IMR-90 (cell line): ENCODE measurements around the gene GZF1. TPM values are rescaled to one million over a fixed set of nuclear protein-coding genes. Genes with fewer than 3 reads are reported as not detected.

ENCODE experiments used
- ATAC-seq: fragments of 200-7000 bp; cut with Tn5 transposase; 2 replicates; pipeline ENCODE4 v1.9.1; 2020; ENCODE audit warnings: low read depth, mild to moderate bottlenecking, moderate library complexity
- BruUV-seq: library from RNA; stranded (reverse); fragments of 400-500 nt; replicated peaks from 2 replicates; lab custom pipeline; 2021; lab: Mats Ljungman, UMichigan
- CTCF ChIA-PET: fragments of 300-600 bp; formaldehyde crosslinking; extraction: SDS; loops from one replicate; lab custom pipeline; 2021; ENCODE audit warnings: antibody characterized with exemption; lab: Yijun Ruan, JAX
- POLR2A ChIA-PET: fragments of 300-600 bp; sonication (Branson Sonifier 250); formaldehyde crosslinking; loops from one replicate; lab custom pipeline; 2022; ENCODE audit warnings: antibody characterized with exemption; ENCODE audit not compliant: unreplicated experiment; lab: Charles Lee
- DNase-seq: peaks from one replicate; pipeline ENCODE4 v3.0.0; 2013
- H2AFZ ChIP-seq: replicated peaks from 2 replicates; pipeline ENCODE3; 2013; ENCODE audit warnings: low read length, mild to moderate bottlenecking; ENCODE audit not compliant: poor library complexity
- H2AK5ac ChIP-seq: 2 replicates; pipeline ENCODE4 v1.6.1; 2013; ENCODE audit warnings: low read depth, low read length, inconsistent platforms
- H2AK9ac ChIP-seq: replicated peaks from 2 replicates; pipeline ENCODE3; 2013; ENCODE audit warnings: mild to moderate bottlenecking, low read depth, low read length, moderate library complexity; ENCODE audit not compliant: poor library complexity
- H2BK120ac ChIP-seq: 2 replicates; pipeline ENCODE4 v1.6.1; 2013; ENCODE audit warnings: low read depth, low read length, inconsistent platforms
- H2BK15ac ChIP-seq: 3 replicates; pipeline ENCODE4 v1.6.1; 2013; ENCODE audit warnings: low read depth, low read length, inconsistent platforms
- H2BK20ac ChIP-seq: 2 replicates; pipeline ENCODE4 v1.6.1; 2013; ENCODE audit warnings: low read depth, mild to moderate bottlenecking, inconsistent platforms, low read length, moderate library complexity
- H2BK5ac ChIP-seq: 2 replicates; pipeline ENCODE4 v1.6.1; 2013; ENCODE audit warnings: mild to moderate bottlenecking, low read depth, low read length, inconsistent platforms; ENCODE audit not compliant: poor library complexity, severe bottlenecking
- H3K14ac ChIP-seq: replicated peaks from 2 replicates; pipeline ENCODE4 v1.6.1; 2013; ENCODE audit warnings: low read depth, low read length, inconsistent platforms
- H3K18ac ChIP-seq: 2 replicates; pipeline ENCODE4 v1.6.1; 2013; ENCODE audit warnings: low read depth, low read length, control low read depth
- H3K23ac ChIP-seq: 2 replicates; pipeline ENCODE4 v1.6.1; 2013; ENCODE audit warnings: low read depth, low read length, inconsistent platforms
- H3K27ac ChIP-seq: 2 replicates; pipeline ENCODE4 v1.5.1; 2013; ENCODE audit warnings: mild to moderate bottlenecking, control low read depth, low read length; ENCODE audit not compliant: insufficient read depth
- H3K27me3 ChIP-seq: 2 replicates; pipeline ENCODE4 v1.6.1; 2013; ENCODE audit warnings: low read length; ENCODE audit not compliant: control insufficient read depth, insufficient read depth
- H3K36me3 ChIP-seq: 2 replicates; pipeline ENCODE4 v1.6.1; 2013; ENCODE audit warnings: low read length, mixed read lengths; ENCODE audit not compliant: control insufficient read depth, insufficient read depth
- H3K4ac ChIP-seq: 2 replicates; pipeline ENCODE4 v1.6.1; 2013; ENCODE audit warnings: low read depth, low read length, inconsistent platforms
- H3K4me1 ChIP-seq: 2 replicates; pipeline ENCODE4 v1.6.1; 2013; ENCODE audit warnings: low read length, mixed read lengths; ENCODE audit not compliant: control insufficient read depth, insufficient read depth
- H3K4me2 ChIP-seq: 2 replicates; pipeline ENCODE4 v1.6.1; 2013; ENCODE audit warnings: low read depth, mild to moderate bottlenecking, control low read depth, low read length, moderate library complexity
- H3K4me3 ChIP-seq: 2 replicates; pipeline ENCODE4 v1.5.1; 2013; ENCODE audit warnings: low read depth, mild to moderate bottlenecking, control low read depth, low read length, moderate library complexity; ENCODE audit not compliant: insufficient read depth
- H3K56ac ChIP-seq: 2 replicates; pipeline ENCODE4 v1.6.1; 2013; ENCODE audit warnings: low read length, inconsistent platforms; ENCODE audit not compliant: insufficient read depth; ENCODE audit errors: extremely low read depth
- H3K79me1 ChIP-seq, 2 experiments: 2 replicates each; pipeline ENCODE4 v1.6.1; 2013; ENCODE audit warnings: low read length in 2 of 2, inconsistent platforms in 1 of 2, low read depth in 1 of 2
- H3K9ac ChIP-seq: 2 replicates; pipeline ENCODE4 v1.6.1; 2013; ENCODE audit warnings: low read depth, low read length, control low read depth
- H3K9me1 ChIP-seq: 2 replicates; pipeline ENCODE4 v1.6.1; 2013; ENCODE audit warnings: low read length, inconsistent platforms; ENCODE audit not compliant: insufficient read depth
- H3K9me3 ChIP-seq: 2 replicates; pipeline ENCODE4 v1.6.1; 2013; ENCODE audit warnings: low read length; ENCODE audit not compliant: control insufficient read depth, insufficient read depth
- H4K20me1 ChIP-seq: 2 replicates; pipeline ENCODE4 v1.6.1; 2013; ENCODE audit warnings: low read length, inconsistent platforms; ENCODE audit not compliant: insufficient read depth
- H4K5ac ChIP-seq: 2 replicates; pipeline ENCODE4 v1.6.1; 2013; ENCODE audit warnings: mild to moderate bottlenecking, low read depth, low read length, control low read depth
- H4K8ac ChIP-seq, 2 experiments: 2 replicates each; pipeline ENCODE4 v1.6.1; 2013; ENCODE audit warnings: low read depth in 2 of 2, low read length in 2 of 2, control low read depth in 1 of 2, inconsistent platforms in 1 of 2
- H4K91ac ChIP-seq: 2 replicates; pipeline ENCODE4 v1.6.1; 2013; ENCODE audit warnings: low read depth, low read length, inconsistent platforms; ENCODE audit not compliant: insufficient read depth
- CEBPB ChIP-seq: IDR thresholded peaks from 2 replicates; pipeline ENCODE4 v1.6.1; 2012; ENCODE audit warnings: low read depth, low read length, improper control_type of control experiment
- CHD1 ChIP-seq: IDR thresholded peaks from 2 replicates; pipeline ENCODE4 v1.6.1; 2012; ENCODE audit warnings: low read depth, low read length, improper control_type of control experiment
- FOS ChIP-seq: fragments of 150-350 bp; IDR thresholded peaks from 2 replicates; pipeline ENCODE4 v1.6.1; 2016; ENCODE audit warnings: low read depth, low read length
- MAFK ChIP-seq: IDR thresholded peaks from 2 replicates; pipeline ENCODE4 v1.6.1; 2012; ENCODE audit warnings: low read depth, low read length, improper control_type of control experiment
- MXI1 ChIP-seq: IDR thresholded peaks from 2 replicates; pipeline ENCODE4 v1.6.1; 2012; ENCODE audit warnings: low read depth, mild to moderate bottlenecking, low read length, moderate library complexity, borderline replicate concordance
- NFE2L2 ChIP-seq: fragments of 150-350 bp; IDR thresholded peaks from 2 replicates; pipeline ENCODE4 v1.6.1; 2016; ENCODE audit warnings: low read depth, mild to moderate bottlenecking, low read length
- POLR2A ChIP-seq: IDR thresholded peaks from 2 replicates; pipeline ENCODE4 v1.6.1; 2012; ENCODE audit warnings: mild to moderate bottlenecking, low read depth, low read length
- RAD21 ChIP-seq: IDR thresholded peaks from 2 replicates; pipeline ENCODE4 v1.6.1; 2012; ENCODE audit warnings: low read length, improper control_type of control experiment
- RCOR1 ChIP-seq: IDR thresholded peaks from 2 replicates; pipeline ENCODE4 v1.6.1; 2012; ENCODE audit warnings: mild to moderate bottlenecking, low read length, improper control_type of control experiment; ENCODE audit not compliant: insufficient replicate concordance
- RFX5 ChIP-seq: IDR thresholded peaks from 2 replicates; pipeline ENCODE4 v1.8.0; 2012; ENCODE audit warnings: low read depth, mild to moderate bottlenecking, low read length, moderate library complexity
- USF2 ChIP-seq: fragments of 150-350 bp; IDR thresholded peaks from 2 replicates; pipeline ENCODE4 v1.6.1; 2017; ENCODE audit warnings: mild to moderate bottlenecking, antibody characterized with exemption, low read length, low read depth
- WGBS, 2 experiments: methylation state at CpG; one replicate each; pipeline versions ENCODE4 v1.1.5 to v1.1.7; 2013; ENCODE audit warnings: missing lambda C conversion rate in 2 of 2; ENCODE audit not compliant: insufficient read length in 1 of 2; ENCODE audit errors: extremely low coverage in 2 of 2; 5-methylcytosine and 5-hydroxymethylcytosine counted together
- dilution Hi-C: fragments of 300-500 bp; cut with HindIII; formaldehyde crosslinking; loops from one replicate; pipeline ENCODE4 v1.14.3; 2018; ENCODE audit warnings: low sequenced_read_pairs; ENCODE audit not compliant: unreplicated experiment
- in situ Hi-C: fragments of 300-500 bp; cut with MboI; formaldehyde crosslinking; loops from 3 replicates; pipeline ENCODE4 v1.14.3; 2019; ENCODE audit warnings: low sequenced_read_pairs, inconsistent platforms, mixed read lengths
- intact Hi-C: fragments of 100-400 bp; cut with micrococcal nuclease; formaldehyde crosslinking; loops from 2 replicates; pipeline ENCODE4 v1.10.0; 2022
- polyA plus RNA-seq, 3 experiments: library from polyadenylated mRNA; depleted of rRNA; stranded (reverse); fragments of >200 nt; gene quantifications; 2 replicates each; pipeline ENCODE4 v1.2.3, GENCODE V29; 2012; ENCODE audit warnings: low replicate concordance in 1 of 3
- total RNA-seq: library from RNA; depleted of rRNA; stranded (reverse); fragments of >200 nt; gene quantifications from 2 replicates; pipeline ENCODE4 v1.2.3, GENCODE V29; 2012

GZF1 gene
- total and polyA plus RNA-seq, 2 of the 4 experiments (the other 2 are of a cell fraction) = 23.7 to 24.7 TPM

- POLR2A ChIA-PET = no interaction called here
- no peaks in the 10 kb centered on the region for H3K9me1 ChIP-seq
- H3K4ac ChIP-seq = no peak overlapping the region
- no peak overlapping the region for H2BK120ac ChIP-seq
- no peak overlapping the region for H4K8ac ChIP-seq
- 77% methylated on average over 9 of the region's 13 CpGs; no CpG with 5 or more reads in 1 of the 2 experiments for WGBS, 2 experiments
- H3K23ac ChIP-seq = no peak overlapping the region
- ATAC-seq = no peak
- H3K4me3 ChIP-seq = no peak overlapping the region
- H3K9ac ChIP-seq = no peak overlapping the region
- no peaks in the 10 kb centered on the region for H3K79me1 ChIP-seq
- H2AFZ ChIP-seq = no peak overlapping the region
- TF ChIP-seq RAD21 (no peak), NFE2L2 (no peak), RCOR1 (no peak), CHD1 (no peak), FOS (no peak), RFX5 (no peak), MXI1 (no peak), MAFK (no peak), USF2 (no peak), CEBPB (no peak), POLR2A (no peak)
- no peaks in the 10 kb centered on the region for H3K36me3 ChIP-seq
- H3K56ac ChIP-seq = no peak overlapping the region
- H3K27ac ChIP-seq = no peak overlapping the region
- no peak overlapping the region for H3K4me2 ChIP-seq
- peaks cover 13% of the 10 kb centered on the region for H3K27me3 ChIP-seq
- no peak overlapping the region for H2BK5ac ChIP-seq
- dilution Hi-C loops (no loop called here), intact Hi-C loops (loop anchor here (1.0 to 5.0 kb wide), 3 partner anchors 290 to 1003 kb away; no protein-coding TSS in a partner anchor), in situ Hi-C loops (loop anchor here (5.0 to 25.0 kb wide), 3 partner anchors 285 to 1003 kb away; no protein-coding TSS in a partner anchor)
- H4K5ac ChIP-seq = no peak overlapping the region
- H2AK5ac ChIP-seq = no peak overlapping the region
- no peak for DNase-seq
- no peaks in the 10 kb centered on the region for H4K20me1 ChIP-seq
- no peak overlapping the region for H4K91ac ChIP-seq
- no peaks in the 10 kb centered on the region for H3K9me3 ChIP-seq
- no peak overlapping the region for H2BK15ac ChIP-seq
- H3K4me1 ChIP-seq = no peaks in the 10 kb centered on the region
- CTCF ChIA-PET = interaction anchor here (1.0 to 3.8 kb wide), 7 partner anchors 10 to 648 kb away, joined by 3 to 56 read pairs (median 7); partner anchors contain the start of gene NXT1
- no TSS peak for BruUV-seq
- peak overlapping the region; percentile 37 for H2AK9ac ChIP-seq
- no peak overlapping the region for H3K18ac ChIP-seq
- H2BK20ac ChIP-seq = no peak overlapping the region
- no peak overlapping the region for H3K14ac ChIP-seq
Observed at GRCh38 chr20:23339986-23340385, 22.0 kb upstream of the GZF1 start.
